ENCODE results near the gene RWDD4. TPM values are rescaled to one million over a fixed set of nuclear protein-coding genes. Genes with fewer than 3 reads are reported as not detected.

RWDD4 gene
- total RNA-seq, 2 experiments from 2014 or later = 9.9 to 10.5 TPM

- H3K9me3 Mint-ChIP-seq = no peaks in the 10 kb centered on the region
- intact Hi-C loops (cut with DNase I, micrococcal nuclease) = no loop called here
- TF ChIP-seq, protein P1, sequence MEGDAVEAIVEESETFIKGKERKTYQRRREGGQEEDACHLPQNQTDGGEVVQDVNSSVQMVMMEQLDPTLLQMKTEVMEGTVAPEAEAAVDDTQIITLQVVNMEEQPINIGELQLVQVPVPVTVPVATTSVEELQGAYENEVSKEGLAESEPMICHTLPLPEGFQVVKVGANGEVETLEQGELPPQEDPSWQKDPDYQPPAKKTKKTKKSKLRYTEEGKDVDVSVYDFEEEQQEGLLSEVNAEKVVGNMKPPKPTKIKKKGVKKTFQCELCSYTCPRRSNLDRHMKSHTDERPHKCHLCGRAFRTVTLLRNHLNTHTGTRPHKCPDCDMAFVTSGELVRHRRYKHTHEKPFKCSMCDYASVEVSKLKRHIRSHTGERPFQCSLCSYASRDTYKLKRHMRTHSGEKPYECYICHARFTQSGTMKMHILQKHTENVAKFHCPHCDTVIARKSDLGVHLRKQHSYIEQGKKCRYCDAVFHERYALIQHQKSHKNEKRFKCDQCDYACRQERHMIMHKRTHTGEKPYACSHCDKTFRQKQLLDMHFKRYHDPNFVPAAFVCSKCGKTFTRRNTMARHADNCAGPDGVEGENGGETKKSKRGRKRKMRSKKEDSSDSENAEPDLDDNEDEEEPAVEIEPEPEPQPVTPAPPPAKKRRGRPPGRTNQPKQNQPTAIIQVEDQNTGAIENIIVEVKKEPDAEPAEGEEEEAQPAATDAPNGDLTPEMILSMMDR (IDR thresholded peaks at IDR 0.05) = no peak
- Histone ChIP-seq H3K36me3 (ENCODE audit: insufficient read depth, low read length) (peaks cover 52% of the 10 kb centered on the region), H3K27me3 (ENCODE audit: control insufficient read depth in 1 of 2, insufficient read depth in 2 of 2, low read length in 2 of 2) (no peaks in the 10 kb centered on the region), H3K9me3 (ENCODE audit: control insufficient read depth in 1 of 2, insufficient read depth in 1 of 2, low read length in 2 of 2) (no peaks in the 10 kb centered on the region), H3K4me3 (ENCODE audit: low read length) (no peak overlapping the region), H3K27ac (ENCODE audit: low read depth in 1 of 2, low read length in 2 of 2) (no peak overlapping the region), H3K4me1 (ENCODE audit: insufficient read depth, low read length) (no peaks in the 10 kb centered on the region)
- peaks cover 84% of the 10 kb centered on the region for H3K36me3 Mint-ChIP-seq (ENCODE audit: low read depth)
- H3K4me3 Mint-ChIP-seq = no peak overlapping the region
- POLR2A ChIA-PET = interaction anchor here (0.6 to 0.7 kb wide), 2 partner anchors 11 to 101 kb away, joined by 3 read pairs; no protein-coding TSS in a partner anchor
- no peaks in the 10 kb centered on the region for H3K27me3 Mint-ChIP-seq
- ATAC-seq (ENCODE audit: poor library complexity) = no peak
- H3K4me1 Mint-ChIP-seq (ENCODE audit: low read depth) = no peaks in the 10 kb centered on the region
- no peak for DNase-seq
- CTCF ChIA-PET = no interaction called here
- H3K27ac Mint-ChIP-seq = no peak overlapping the region
Observed at GRCh38 chr4:183675625-183676024, 16.6 kb upstream of the RWDD4 start.

DNA sequence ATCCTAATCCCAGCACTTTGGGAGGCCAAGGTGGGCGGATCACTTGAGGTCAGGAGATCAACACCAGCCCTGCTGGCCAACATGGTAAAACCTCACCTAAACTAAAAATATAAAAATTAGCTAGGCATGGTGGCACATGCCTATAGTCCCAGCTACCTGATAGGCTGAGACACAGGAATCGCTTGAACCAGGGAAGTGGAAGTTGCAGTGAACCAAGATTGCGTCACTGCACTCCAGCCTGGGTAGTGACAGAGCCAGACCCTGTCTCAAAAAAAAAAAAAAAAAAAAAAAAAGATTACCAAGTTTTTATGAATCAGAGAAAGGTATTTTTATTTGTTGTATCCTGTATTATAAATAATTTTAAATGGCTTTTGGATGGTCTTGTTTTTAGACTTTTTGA, 15.2 kb upstream of the RWDD4 start:
- no peaks in the 10 kb centered on the region for H3K9me3 ChIP-seq (ENCODE audit: control insufficient read depth in 1 of 2, insufficient read depth in 1 of 2, low read length in 2 of 2)
- TF ChIP-seq, protein P1 (IDR thresholded peaks at IDR 0.05) = no peak
- no peaks in the 10 kb centered on the region for H3K4me1 ChIP-seq (ENCODE audit: insufficient read depth, low read length)
- Mint-ChIP-seq H3K27ac (no peak overlapping the region), H3K27me3 (no peaks in the 10 kb centered on the region), H3K4me1 (ENCODE audit: low read depth) (no peaks in the 10 kb centered on the region), H3K36me3 (ENCODE audit: low read depth) (peaks cover 84% of the 10 kb centered on the region), H3K9me3 (no peaks in the 10 kb centered on the region), H3K4me3 (no peak overlapping the region)
- peaks cover 51% of the 10 kb centered on the region for H3K36me3 ChIP-seq (ENCODE audit: insufficient read depth, low read length)
- ATAC-seq (ENCODE audit: poor library complexity) (no peak), DNase-seq (peak in 1 of 14 experiments; percentile 20)
- intact Hi-C loops (cut with DNase I, micrococcal nuclease) = no loop called here
- CTCF ChIA-PET = no interaction called here
- no peak overlapping the region for H3K4me3 ChIP-seq (ENCODE audit: low read length)
- POLR2A ChIA-PET = no interaction called here
- no peak overlapping the region for H3K27ac ChIP-seq (ENCODE audit: low read depth in 1 of 2, low read length in 2 of 2)
- H3K27me3 ChIP-seq (ENCODE audit: control insufficient read depth in 1 of 2, insufficient read depth in 2 of 2, low read length in 2 of 2) = no peaks in the 10 kb centered on the region

DNA sequence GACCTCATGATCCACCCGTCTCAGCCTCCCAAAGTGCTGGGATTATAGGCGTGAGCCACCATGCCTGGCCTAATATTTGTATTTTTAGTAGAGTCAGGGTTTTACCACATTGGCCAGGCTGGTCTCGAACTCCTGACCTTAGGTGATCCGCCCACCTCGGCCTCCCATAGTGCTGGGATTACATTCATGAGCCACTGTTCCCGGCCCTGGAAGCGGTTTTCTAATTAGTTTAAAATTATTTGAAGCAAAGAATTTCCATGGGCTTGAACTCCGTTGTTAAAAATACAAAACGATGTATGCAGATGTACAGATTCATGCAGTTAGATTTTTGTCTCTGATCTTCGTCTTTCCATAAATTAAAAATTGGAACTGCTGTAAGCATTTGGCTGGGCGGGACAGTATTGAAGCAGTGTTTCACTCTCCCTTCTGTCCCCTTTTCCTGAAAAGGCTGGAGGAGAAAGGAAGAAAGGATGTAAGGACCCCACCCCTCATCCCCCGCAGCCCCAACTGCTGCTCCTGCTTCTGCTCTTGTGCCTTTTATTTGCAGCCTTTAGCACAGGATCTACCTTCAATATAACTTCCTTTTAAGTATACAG, 12.1 kb upstream of the RWDD4 start:
- Mint-ChIP-seq H3K27me3 (no peaks in the 10 kb centered on the region), H3K9me3 (no peaks in the 10 kb centered on the region), H3K36me3 (ENCODE audit: low read depth) (peaks cover 83% of the 10 kb centered on the region), H3K4me1 (ENCODE audit: low read depth) (peaks cover 4% of the 10 kb centered on the region), H3K4me3 (no peak overlapping the region), H3K27ac (no peak overlapping the region)
- Histone ChIP-seq H3K27ac (ENCODE audit: low read depth in 1 of 2, low read length in 2 of 2) (no peak overlapping the region), H3K27me3 (ENCODE audit: control insufficient read depth in 1 of 2, insufficient read depth in 2 of 2, low read length in 2 of 2) (no peaks in the 10 kb centered on the region), H3K9me3 (ENCODE audit: control insufficient read depth in 1 of 2, insufficient read depth in 1 of 2, low read length in 2 of 2) (no peaks in the 10 kb centered on the region), H3K4me1 (ENCODE audit: insufficient read depth, low read length) (no peaks in the 10 kb centered on the region), H3K4me3 (ENCODE audit: low read length) (no peak overlapping the region), H3K36me3 (ENCODE audit: insufficient read depth, low read length) (peaks cover 66% of the 10 kb centered on the region)
- intact Hi-C loops (cut with DNase I, micrococcal nuclease) = no loop called here
- ATAC-seq (ENCODE audit: poor library complexity) (no peak), DNase-seq (no peak)
- POLR2A ChIA-PET = interaction anchor here (0.8 kb wide), 1 partner anchor 9 kb away, joined by 3 read pairs; no protein-coding TSS in a partner anchor
- TF ChIP-seq, protein P1 (IDR thresholded peaks at IDR 0.05) = no peak
- CTCF ChIA-PET = no interaction called here

Measured in CD4-positive, alpha-beta T cell (primary cell).